Posterior vena cava (tissue), 2 donors: ENCODE measurements around the gene OR52K2. TPM values are rescaled to one million over a fixed set of nuclear protein-coding genes. Genes with fewer than 3 reads are reported as not detected.
"Not testable (repeated sequence)": the region's sequence is repeated elsewhere in the genome, so short reads cannot be mapped to it uniquely, and the experiment has no call there.

ENCODE experiments used
- DNase-seq: peaks from one replicate; pipeline ENCODE4 v3.0.0-alpha.2; 2020; ENCODE audit warnings: low spot score
- intact Hi-C, 2 donors: fragments of 100-400 bp; cut with DNase I; formaldehyde crosslinking; loops; one replicate each; pipeline versions ENCODE4 v1.14.1 to v1.14.2; 2022 to 2023
- long read RNA-seq, 2 donors: library from polyadenylated mRNA; unstranded; transcript quantifications; one replicate each; pipeline ENCODE4 v2.0.0, GENCODE V29; 2020 to 2021
- total RNA-seq, 2 donors: library from RNA; stranded (reverse); fragmentation: NEBNext Ultra II Directional; extraction: Animal tissue kit (Norgen Biotek cat#: 25700); gene quantifications; one replicate each; pipeline ENCODE4 v1.2.1, GENCODE V29; 2021
- donor health status: DM: yes; HTN: yes; CAD: no.
- donor health status: DM: yes; HTN: yes; CAD: no.

Gene OR52K2
- not detected for total RNA-seq
- long read RNA-seq, donor 1: 0 reads
- long read RNA-seq, donor 2: 0 reads

DNA sequence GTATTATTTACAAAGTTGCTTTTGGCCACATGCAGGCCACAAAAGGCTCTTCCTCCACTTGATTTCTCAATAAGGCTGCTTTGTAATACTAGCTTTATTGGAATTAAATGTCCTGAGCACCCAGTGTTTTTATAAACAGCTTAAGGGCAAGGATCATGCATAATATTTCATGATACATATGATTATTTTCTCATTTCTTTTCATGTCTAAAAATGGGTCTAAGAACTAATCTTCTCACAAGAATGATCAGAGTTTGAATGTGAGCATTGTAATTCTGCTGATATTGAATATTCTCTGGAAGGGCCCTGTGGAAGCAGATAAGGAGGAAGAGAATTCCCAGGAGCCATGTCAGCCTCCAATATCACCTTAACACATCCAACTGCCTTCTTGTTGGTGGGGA is at the start of gene OR52K2:
Gene OR52K2 (plus strand): TSS at position 301 of the 400 bp plus-strand sequence. CDS start 45 bp downstream, at position 346.
- DNase-seq: no peak
- intact Hi-C loops: loop anchor here in 1 of 2 donors (10.0 kb wide), 1 partner anchor 826 kb away; no protein-coding TSS in a partner anchor

DNA sequence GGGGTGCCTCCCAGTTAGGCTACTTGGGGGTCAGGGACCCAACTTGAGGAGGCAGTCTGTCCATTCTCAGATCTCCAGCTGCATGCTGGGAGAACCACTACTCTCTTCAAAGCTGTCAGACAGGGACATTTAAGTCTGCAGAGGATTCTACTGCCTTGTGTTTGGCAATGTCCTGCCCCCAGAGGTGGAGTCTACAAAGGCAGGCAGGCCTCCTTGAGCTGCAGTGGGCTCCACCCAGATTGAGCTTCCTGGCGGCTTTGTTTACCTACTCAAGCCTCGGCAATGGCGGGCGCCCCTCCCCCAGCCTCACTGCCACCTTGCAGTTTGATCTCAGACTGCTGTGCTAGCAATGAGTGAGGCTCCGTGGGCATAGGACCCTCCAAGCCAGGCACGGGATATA is 42.9 kb upstream of the OR52K2 start:
- DNase-seq, intact Hi-C loops: not testable (repeated sequence)

DNA sequence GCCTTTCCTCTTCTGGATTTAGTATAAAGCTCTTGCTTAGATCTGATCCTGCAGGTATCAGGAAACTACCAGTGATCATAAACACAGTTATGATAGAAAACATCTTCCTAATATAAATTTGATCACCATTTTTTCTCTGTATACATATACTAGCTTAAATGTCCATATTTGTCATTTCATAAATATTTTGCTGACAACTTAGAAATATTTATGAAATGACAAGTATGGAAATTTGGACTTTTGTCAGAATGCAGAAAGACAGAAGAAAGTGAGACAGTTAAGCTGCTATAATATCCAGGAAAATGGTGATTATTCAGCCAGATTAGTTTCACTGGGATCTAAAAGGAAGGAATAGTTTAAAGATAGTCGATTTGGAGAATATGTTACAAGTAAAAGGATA is 32.8 kb upstream of the OR52K2 start:
- no peak for DNase-seq
- intact Hi-C loops: no loop called here

DNA sequence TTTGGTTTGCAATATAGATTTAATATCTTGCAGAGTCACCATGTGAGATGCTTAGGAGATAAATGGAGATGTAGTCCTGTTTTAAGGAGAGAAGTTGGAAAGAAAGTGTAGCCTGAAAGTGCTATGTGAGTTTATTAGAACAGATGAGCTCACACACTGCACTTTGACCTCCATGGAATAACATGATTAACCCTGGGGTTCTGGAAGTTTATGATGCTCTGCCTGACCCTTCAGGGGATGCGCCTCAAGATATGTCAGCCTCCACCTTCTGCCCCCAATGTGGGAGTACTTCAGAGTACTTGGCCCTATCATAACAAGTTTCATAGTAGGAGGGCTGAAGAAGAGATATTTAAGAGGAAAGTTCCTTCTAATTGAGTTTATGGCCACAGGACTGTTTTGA is 32.3 kb upstream of the OR52K2 start:
- intact Hi-C loops: no loop called here
- DNase-seq: no peak

DNA sequence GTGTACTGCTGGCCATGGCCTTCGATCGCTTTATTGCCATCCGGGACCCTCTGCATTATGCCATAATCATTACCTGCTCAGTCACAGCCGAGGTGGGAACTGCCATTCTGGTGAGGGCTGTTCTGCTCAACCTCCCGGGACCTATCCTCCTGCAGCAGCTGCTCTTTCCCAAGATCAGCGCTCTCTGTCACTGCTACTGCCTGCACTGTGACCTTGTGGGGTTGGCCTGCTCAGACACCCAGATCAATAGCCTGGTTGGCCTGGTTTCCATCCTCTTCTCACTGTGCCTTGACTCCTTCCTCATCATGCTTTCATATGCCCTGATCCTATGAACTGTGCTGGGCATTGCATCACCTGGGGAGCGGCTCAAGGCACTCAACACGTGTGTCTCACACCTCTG is 30.7 kb upstream of the OR52K2 start:
- DNase-seq: no peak
- intact Hi-C loops: no loop called here

DNA sequence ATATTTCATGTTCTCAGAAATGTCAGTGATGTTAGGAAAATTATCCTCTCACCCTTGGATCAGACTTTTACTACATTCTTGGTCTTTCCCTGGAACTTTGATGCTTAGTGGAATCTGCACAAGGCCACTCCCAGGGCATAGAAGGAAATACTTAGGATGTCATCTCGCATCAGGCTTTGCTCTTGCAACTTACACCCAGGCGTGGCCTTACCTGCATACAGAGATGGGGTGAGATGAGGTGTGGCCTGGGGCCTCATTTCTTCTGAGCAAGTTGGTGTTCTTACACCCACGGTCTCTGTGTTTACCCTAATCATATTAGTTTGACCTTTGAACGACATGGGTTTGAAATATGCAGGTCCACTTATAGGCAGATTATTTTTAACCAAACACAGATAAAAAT is 19.0 kb upstream of the OR52K2 start:
- intact Hi-C loops: no loop called here
- no peak for DNase-seq

DNA sequence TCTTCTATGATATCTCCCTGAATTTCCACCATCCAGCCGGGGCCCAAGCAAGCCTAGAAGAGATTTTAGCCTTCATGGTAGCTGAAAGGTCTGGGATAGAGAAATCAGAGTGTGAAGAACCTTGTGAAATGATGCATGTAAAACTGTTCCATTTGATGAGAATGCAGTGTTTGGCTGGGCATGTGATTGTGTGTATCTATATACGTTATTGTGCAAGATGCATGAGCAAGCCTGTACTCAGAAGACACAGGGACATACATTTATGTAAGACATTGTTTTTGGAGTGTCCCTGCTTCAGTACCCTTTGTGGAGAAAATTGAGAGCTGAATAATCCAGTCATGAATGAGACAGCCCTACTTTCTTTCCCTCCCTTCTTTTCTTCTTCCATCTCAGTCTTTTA is 15.2 kb upstream of the OR52K2 start:
- no peak for DNase-seq
- intact Hi-C loops: no loop called here

DNA sequence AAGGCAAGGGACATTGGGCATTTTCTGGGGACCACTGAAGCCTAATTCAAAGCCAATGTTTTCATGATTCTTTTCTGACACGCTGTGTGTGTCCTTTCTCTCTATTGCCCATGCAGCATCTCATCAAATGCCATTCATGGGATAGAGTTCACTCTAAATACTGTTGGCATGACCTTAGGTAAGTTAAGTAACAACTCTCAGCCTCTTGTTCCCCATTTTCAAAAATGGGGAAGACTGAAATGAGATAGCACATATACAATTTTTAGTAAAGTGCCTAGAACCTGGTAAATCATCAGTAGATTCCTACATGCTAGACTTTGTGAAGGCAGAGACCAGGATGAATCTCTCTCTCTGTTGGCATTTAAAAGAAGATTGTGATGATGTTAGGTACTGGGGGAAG is 12.7 kb upstream of the OR52K2 start:
- DNase-seq: no peak
- intact Hi-C loops: no loop called here

DNA sequence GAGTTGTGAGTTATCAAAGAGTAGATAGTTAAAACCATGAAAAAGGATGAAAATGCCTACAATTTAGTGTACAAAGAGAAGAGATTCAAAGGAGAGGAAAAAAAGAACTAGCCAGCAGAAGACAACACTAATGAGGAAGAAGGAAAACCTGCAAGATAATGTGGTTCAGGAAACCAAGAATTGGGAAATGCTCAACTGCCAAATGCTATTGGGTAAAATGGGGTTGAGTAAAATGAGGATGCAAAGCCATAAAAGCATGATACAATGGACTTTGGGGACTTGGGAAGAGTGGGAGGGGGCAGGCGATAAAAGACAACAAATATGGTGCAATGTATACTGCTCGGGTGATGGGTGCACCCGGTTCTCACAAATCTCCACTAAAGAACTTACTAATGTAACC is 7.6 kb upstream of the OR52K2 start:
- DNase-seq: no peak
- intact Hi-C loops: loop anchor here in 1 of 2 donors (10.0 kb wide), 1 partner anchor 833 kb away; no protein-coding TSS in a partner anchor

DNA sequence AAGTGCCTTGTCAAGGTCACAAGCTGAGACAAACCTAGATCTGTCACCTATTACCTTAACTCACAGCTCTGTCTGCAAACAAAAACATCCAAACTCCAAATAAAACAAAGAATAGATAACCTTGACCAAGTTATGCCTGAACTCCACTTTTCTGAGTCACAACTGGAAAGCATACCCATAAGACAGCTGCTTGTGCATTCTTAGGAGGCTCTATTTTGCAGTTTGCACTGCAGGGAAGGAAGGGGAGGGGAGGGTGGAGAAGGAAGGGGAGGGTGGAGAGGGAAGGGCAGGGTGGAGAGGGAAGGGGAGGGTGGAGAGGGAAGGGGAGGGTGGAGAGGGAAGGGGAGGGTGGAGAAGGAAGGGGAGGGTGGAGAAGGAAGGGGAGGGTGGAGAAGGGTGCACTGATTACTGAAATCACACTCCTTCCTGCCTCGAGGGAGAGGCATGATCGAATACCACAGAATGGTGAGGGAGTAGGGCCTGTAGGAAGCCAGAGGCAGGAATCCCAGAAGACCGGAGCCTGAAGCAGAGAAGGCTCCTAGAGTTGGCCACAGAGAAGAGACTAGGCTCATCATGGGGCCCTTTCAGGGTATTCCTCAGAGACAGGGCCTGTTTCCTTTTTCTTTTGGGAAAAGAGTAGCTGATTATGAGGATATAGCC is 5.7 kb upstream of the OR52K2 start:
- no peak for DNase-seq
- intact Hi-C loops: loop anchor here in 1 of 2 donors (10.0 kb wide), 1 partner anchor 831 kb away; no protein-coding TSS in a partner anchor

DNA sequence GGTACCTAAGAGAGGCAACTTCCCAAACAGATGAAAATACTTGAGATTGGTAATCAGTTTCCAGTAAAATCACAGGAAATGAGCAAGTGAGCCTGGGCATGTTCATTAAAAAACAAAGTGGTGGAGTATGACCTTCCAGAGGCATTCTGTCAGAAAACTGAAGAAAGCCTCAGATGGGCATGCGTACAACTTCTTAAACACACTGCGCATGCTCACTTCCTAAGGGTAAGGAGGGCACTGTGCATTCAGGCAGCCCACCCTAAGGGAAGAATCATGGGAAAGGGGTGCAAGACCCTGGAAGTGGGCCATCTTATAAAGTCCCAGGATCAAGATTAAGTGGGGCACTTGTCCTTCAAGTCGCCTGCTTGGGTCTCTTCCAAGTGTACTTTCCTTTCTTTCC is 4.0 kb downstream of the OR52K2 start:
- no peak for DNase-seq
- intact Hi-C loops: no loop called here

DNA sequence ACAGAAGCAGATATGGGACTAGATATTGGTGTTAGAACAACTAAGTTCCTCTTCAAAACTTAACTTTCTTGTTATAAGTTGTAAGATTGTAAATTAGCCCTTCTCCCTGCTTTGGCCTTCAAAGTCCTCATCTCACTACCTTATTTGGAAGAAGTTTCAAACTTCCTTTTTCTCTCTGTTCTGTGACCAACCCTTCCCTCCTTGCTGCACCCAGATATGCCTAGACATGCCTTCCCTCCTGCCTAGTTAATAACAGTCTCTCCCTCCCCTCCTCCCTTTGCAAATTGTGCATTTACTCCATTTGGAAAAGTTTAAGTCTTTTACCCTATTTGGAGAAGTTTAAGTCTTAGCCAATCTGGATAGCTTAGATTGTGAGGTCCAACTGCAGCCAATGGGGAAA is 4.9 kb downstream of the OR52K2 start:
- intact Hi-C loops: no loop called here
- no peak for DNase-seq

DNA sequence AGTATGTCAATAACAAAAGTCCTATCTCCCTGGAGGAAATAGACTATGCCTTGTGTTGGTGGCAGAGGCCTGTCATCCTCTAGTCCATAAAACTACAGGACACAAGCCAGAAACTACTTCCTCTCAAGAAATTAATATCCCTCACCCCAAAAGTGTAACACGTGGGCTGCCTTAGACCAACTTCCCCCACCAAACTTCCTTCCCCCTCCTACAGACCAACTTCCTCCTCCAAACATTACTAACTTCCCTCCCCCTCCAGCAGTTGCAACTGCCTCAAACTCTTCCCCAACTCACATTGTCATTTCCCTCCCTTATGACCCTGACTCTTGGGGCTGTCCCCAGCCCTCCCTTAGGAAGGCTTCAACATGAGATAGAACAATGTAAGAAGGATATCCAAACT is 6.3 kb downstream of the OR52K2 start:
- DNase-seq: no peak
- intact Hi-C loops: no loop called here

DNA sequence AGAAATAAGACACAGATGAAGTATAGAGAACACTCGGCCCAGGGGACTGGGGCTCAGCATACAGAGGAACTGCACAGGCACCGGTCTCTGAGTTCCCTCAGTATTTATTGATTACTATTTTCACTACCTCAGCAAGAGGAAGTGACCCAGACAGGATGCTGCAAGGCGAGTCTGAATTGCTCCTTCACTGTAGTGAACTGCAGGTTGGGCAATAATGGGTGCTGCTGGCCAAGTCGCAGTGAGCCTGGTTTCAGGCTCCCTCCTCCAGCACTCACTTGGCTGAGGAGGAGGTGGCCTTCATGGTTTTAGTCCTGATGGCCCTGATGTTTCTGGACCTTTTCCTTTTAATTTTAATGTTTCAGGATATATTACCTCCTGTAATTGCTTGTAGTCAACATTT is 10.4 kb downstream of the OR52K2 start:
- intact Hi-C loops: no loop called here
- DNase-seq: no peak

DNA sequence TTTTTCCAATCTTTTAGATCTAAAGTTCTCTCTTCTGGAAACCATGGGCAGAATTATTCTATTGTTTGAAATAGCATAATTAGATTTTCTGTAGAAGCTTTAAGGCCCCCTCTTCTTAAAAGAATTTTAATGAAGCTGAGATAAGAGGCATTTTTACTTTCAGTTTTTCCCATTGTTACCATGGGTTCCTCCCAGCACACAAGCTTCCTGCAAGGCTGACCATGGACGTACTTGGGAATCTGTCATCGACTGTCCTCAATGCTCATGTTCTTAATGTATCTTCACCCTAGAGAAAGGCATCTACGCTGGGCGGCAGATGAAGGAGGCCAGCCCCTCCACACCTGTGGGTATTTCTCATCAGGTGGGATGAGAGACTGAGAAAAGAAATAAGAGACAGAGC is 11.1 kb downstream of the OR52K2 start:
- intact Hi-C loops: no loop called here
- DNase-seq: no peak

DNA sequence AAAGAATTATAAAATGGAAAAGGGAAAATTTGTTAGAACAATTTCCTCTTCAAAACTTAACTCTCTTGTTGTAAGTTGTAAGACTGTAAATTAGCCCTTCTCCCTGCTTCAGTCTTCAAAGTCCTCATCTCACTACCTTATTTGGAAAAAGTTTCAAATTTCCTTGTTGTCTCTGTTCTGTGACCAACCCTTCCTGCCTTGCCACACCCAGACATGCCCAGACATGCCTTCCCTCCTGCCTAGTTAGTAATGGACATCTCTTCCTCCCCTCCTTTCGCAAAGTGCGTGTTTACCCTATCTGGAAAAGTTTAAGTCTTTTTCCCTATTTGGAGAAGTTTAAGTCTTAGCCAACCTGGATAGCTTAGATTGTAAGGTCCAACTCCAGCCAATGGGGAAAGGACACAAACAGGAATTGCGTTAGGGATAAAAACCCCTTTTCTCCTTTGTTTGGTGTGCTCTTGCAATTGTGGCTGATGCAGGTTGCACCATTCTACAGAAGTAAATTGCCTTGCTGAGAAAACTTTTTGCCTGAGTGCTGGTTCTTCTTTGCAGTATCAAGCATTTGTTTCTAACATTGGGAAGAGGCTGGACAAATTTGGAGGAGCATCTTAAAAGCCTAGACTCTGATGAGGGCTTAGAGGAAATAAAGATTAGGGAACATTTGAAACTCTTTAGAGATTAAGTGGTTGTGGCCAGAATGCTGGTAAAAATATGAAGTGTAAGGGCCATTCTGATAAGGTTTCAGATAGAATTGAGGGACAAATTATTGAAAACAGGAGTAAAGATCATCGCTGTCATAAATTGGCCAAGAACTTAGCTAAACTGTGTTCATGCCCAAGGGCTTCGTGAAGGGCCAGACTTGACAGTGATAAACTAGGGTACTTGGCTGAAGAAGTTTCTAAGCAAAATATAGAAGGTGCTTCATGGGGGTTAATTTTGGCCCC is 15.4 kb downstream of the OR52K2 start:
- intact Hi-C loops: no loop called here
- no peak for DNase-seq

DNA sequence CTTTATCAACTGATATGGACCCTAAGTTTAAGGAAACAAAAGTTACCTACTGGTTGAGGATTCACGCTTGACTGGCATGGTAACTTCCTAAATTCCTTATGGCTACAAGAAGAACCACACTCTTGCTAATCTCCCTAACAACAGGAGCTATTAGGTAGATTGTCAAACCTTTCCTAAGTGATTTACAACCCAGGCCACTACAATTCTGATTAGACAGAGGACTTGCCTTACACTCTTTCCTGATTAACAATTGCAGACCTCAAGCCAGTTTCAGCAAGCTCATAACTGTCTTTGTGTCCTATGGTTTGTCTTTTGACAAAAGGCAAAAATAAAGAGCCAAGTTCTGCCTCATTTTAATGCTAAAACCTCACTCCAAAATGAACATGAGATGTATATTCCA is 16.3 kb downstream of the OR52K2 start:
- intact Hi-C loops: no loop called here
- DNase-seq: no peak

DNA sequence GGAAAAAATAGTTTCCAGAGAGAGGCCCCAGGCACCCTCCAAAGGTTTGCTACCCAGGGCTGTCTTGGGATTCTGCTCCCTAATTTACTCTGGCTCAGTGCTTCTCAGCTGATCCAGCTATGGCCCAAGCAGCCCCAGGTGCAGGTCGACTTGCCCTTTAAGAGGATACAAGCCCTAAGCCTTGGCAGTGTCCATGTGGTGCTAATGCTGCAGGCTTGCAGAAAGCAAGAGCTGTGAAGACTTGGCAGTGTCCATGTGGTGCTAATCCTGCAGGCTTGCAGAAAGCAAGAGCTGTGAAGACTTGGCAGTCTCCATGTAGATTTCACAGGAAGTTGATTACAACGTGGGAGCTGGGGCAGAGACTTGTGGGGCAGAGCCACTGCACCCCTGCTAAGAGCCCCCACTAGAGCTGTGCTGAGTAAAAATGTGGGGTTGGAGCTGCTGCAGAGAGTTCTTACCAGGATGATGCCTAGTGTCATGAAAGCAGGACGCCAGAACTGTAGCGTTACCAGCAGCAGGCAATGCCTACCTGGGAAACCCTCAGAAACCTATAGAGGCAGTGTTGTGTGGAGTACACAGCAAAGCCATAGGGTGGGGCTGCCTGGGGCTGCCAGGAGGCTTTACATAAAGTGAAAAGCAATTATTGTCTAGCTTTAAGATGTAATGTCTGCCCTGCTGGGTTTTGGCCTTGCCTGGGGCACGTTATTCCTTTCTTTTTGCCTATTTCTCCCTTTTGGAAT is 17.2 kb downstream of the OR52K2 start:
- DNase-seq: no peak
- intact Hi-C loops: no loop called here

DNA sequence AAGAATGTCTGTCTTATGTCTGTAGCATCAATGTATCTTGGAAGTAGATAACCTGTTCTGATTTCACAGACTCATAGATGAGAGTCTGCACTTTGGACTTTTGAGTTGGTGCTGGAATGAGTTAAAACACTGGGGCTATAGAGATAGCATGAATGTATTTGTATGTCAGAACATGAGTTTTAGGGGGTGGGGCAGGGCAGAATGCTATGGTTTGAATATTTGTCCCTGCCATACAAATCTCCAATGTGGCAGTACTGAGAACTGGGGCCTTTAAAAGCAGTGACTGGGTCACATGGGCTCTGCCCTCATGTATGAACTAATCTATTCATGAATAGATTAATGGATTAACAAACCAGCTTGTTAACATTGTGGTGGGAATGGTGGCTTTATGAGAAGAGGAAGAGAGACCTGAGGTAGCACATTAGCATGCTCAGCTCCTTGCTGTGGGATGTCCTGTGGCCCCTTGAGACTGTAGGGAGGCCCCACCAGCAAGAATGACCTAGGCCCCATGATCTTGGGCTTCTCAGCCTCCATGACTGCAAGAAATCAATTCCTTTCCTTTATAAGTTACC is 17.9 kb downstream of the OR52K2 start:
- intact Hi-C loops: no loop called here
- DNase-seq: no peak
